Measurements from ENCODE around the gene CRELD1. TPM values are rescaled to one million over a fixed set of nuclear protein-coding genes. Genes with fewer than 3 reads are reported as not detected.
A peak's percentile ranks its signal among the peaks of the same experiment; 100 is the strongest.

CRELD1 gene
- polyA plus RNA-seq, 3 donors, result 16.1 to 23.4 (median 19.2) TPM

DNA sequence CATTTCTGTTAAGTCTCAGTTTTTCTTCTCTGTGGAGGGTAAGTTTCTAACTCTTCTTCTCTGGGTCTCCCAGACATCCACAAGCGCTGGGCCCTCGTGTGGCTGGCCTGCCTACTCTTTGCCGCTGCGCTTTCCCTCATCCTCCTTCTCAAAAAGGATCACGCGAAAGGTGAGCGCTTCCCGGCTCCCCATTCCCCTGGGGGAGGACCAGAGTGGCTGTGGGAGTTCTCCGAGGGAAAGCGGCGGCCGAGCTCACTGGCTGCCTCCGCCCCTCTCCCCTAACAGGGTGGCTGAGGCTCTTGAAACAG lies 1.1 kb upstream of the CRELD1 start:
- no peaks in the 10 kb centered on the region for H3K9me3 Mint-ChIP-seq
- H3K36me3 Mint-ChIP-seq, result peaks cover 16 to 26% of the 10 kb centered on the region in 2 donors
- peak overlapping the region in 4 of 7 donors; percentile 2 to 99 (median 52) for H3K27ac Mint-ChIP-seq
- 0% methylated on average over 3 of the region's 13 CpGs for WGBS (ENCODE audit: insufficient coverage)
- H3K79me2 ChIP-seq (ENCODE audit: insufficient read depth, low read length), result peaks cover 5% of the 10 kb centered on the region
- peaks cover 5 to 10% of the 10 kb centered on the region in 2 donors for H3K36me3 ChIP-seq (replicated peaks in 1 of 2; ENCODE audit: control insufficient read depth in 1 of 2, insufficient read depth in 2 of 2, low read length in 2 of 2)
- peak overlapping the region; percentile 92 to 97 for H3K4me3 Mint-ChIP-seq
- peak overlapping the region; percentile 90 for H3K9ac ChIP-seq (ENCODE audit: insufficient read depth, low read length, poor library complexity, severe bottlenecking)
- no peaks in the 10 kb centered on the region for H4K20me1 ChIP-seq (ENCODE audit: insufficient read depth, low read length)
- H3K4me3 ChIP-seq (replicated peaks in 1 of 3; ENCODE audit: low read depth in 2 of 3, low read length in 3 of 3), result peak overlapping the region; percentile 41 to 85 (median 69)
- peaks cover 25 to 38% of the 10 kb centered on the region in 2 donors for H3K4me1 ChIP-seq (ENCODE audit: control insufficient read depth in 1 of 2, insufficient read depth in 2 of 2, low read length in 2 of 2)
- no peaks in the 10 kb centered on the region for H3K9me3 ChIP-seq (replicated peaks in 1 of 2; ENCODE audit: control insufficient read depth in 1 of 2, insufficient read depth in 1 of 2, low read length in 2 of 2)
- intact Hi-C loops (cut with micrococcal nuclease), result loop anchor here in 1 of 2 donors (5.0 to 10.0 kb wide), 3 partner anchors 55 to 392 kb away; partner anchors contain the start of genes EMC3, FANCD2 and SEC13
- peak overlapping the region; percentile 90 for H2AFZ ChIP-seq (ENCODE audit: insufficient read depth, low read depth, low read length, poor library complexity, severe bottlenecking)
- no peak for DNase-seq
- TF ChIP-seq, protein P1, sequence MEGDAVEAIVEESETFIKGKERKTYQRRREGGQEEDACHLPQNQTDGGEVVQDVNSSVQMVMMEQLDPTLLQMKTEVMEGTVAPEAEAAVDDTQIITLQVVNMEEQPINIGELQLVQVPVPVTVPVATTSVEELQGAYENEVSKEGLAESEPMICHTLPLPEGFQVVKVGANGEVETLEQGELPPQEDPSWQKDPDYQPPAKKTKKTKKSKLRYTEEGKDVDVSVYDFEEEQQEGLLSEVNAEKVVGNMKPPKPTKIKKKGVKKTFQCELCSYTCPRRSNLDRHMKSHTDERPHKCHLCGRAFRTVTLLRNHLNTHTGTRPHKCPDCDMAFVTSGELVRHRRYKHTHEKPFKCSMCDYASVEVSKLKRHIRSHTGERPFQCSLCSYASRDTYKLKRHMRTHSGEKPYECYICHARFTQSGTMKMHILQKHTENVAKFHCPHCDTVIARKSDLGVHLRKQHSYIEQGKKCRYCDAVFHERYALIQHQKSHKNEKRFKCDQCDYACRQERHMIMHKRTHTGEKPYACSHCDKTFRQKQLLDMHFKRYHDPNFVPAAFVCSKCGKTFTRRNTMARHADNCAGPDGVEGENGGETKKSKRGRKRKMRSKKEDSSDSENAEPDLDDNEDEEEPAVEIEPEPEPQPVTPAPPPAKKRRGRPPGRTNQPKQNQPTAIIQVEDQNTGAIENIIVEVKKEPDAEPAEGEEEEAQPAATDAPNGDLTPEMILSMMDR (IDR thresholded peaks at IDR 0.05), result no peak
- H3K27me3 ChIP-seq (ENCODE audit: control insufficient read depth in 2 of 2, insufficient read depth in 2 of 2, low read length in 2 of 2), result no peaks in the 10 kb centered on the region
- peak overlapping the region; percentile 85 for H3K4me2 ChIP-seq (replicated peaks; ENCODE audit: extremely low read depth, low read length, poor library complexity, severe bottlenecking)
- H3K27me3 Mint-ChIP-seq (ENCODE audit: low read depth in 3 of 3), result peaks cover 0 to 2% (median 0%) of the 10 kb centered on the region in 3 donors
- H3K27ac ChIP-seq (ENCODE audit: low read depth in 1 of 2, low read length in 2 of 2), result peak overlapping the region; percentile 41 to 92
- peaks cover 30% of the 10 kb centered on the region for H3K4me1 Mint-ChIP-seq

DNA sequence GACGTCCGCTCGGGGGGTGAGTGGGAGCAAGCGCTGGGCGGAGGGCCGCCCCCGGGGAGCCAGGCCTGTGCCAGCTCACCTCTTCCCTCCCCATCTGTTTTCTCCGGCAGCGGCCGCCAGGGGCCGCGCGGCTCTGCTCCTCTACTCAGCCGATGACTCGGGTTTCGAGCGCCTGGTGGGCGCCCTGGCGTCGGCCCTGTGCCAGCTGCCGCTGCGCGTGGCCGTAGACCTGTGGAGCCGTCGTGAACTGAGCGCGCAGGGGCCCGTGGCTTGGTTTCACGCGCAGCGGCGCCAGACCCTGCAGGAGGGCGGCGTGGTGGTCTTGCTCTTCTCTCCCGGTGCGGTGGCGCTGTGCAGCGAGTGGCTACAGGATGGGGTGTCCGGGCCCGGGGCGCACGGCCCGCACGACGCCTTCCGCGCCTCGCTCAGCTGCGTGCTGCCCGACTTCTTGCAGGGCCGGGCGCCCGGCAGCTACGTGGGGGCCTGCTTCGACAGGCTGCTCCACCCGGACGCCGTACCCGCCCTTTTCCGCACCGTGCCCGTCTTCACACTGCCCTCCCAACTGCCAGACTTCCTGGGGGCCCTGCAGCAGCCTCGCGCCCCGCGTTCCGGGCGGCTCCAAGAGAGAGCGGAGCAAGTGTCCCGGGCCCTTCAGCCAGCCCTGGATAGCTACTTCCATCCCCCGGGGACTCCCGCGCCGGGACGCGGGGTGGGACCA lies 632 bp upstream of the CRELD1 start:
- peaks cover 5% of the 10 kb centered on the region for H3K79me2 ChIP-seq (ENCODE audit: insufficient read depth, low read length)
- peak overlapping the region; percentile 41 to 85 (median 69) for H3K4me3 ChIP-seq (replicated peaks in 1 of 3; ENCODE audit: low read depth in 2 of 3, low read length in 3 of 3)
- H4K20me1 ChIP-seq (ENCODE audit: insufficient read depth, low read length), result no peaks in the 10 kb centered on the region
- H3K27me3 Mint-ChIP-seq (ENCODE audit: low read depth in 3 of 3), result peaks cover 0 to 2% (median 0%) of the 10 kb centered on the region in 3 donors
- TF ChIP-seq, protein P1 (IDR thresholded peaks at IDR 0.05), result peak; percentile 87
- peak overlapping the region; percentile 85 for H3K4me2 ChIP-seq (replicated peaks; ENCODE audit: extremely low read depth, low read length, poor library complexity, severe bottlenecking)
- H3K36me3 Mint-ChIP-seq, result peaks cover 21 to 29% of the 10 kb centered on the region in 2 donors
- under 1% methylated on average over 74 of the region's 77 CpGs for WGBS (ENCODE audit: insufficient coverage)
- peaks cover 30% of the 10 kb centered on the region for H3K4me1 Mint-ChIP-seq
- H3K9me3 Mint-ChIP-seq, result no peaks in the 10 kb centered on the region
- H3K27ac ChIP-seq (ENCODE audit: low read depth in 1 of 2, low read length in 2 of 2), result peak overlapping the region; percentile 83 to 92
- peak; percentile 76 to 79 (median 78) for DNase-seq
- H3K9me3 ChIP-seq (replicated peaks in 1 of 2; ENCODE audit: control insufficient read depth in 1 of 2, insufficient read depth in 1 of 2, low read length in 2 of 2), result no peaks in the 10 kb centered on the region
- H2AFZ ChIP-seq (ENCODE audit: insufficient read depth, low read depth, low read length, poor library complexity, severe bottlenecking), result peak overlapping the region; percentile 90
- no peaks in the 10 kb centered on the region for H3K27me3 ChIP-seq (ENCODE audit: control insufficient read depth in 2 of 2, insufficient read depth in 2 of 2, low read length in 2 of 2)
- H3K36me3 ChIP-seq (replicated peaks in 1 of 2; ENCODE audit: control insufficient read depth in 1 of 2, insufficient read depth in 2 of 2, low read length in 2 of 2), result peaks cover 11 to 15% of the 10 kb centered on the region in 2 donors
- peak overlapping the region; percentile 94 to 99 (median 97) for H3K27ac Mint-ChIP-seq
- H3K4me1 ChIP-seq (ENCODE audit: control insufficient read depth in 1 of 2, insufficient read depth in 2 of 2, low read length in 2 of 2), result peaks cover 25 to 38% of the 10 kb centered on the region in 2 donors
- peak overlapping the region; percentile 92 to 97 for H3K4me3 Mint-ChIP-seq
- intact Hi-C loops (cut with micrococcal nuclease), result loop anchor here in 1 of 2 donors (5.0 to 10.0 kb wide), 3 partner anchors 54 to 392 kb away; partner anchors contain the start of genes EMC3, FANCD2 and SEC13
- peak overlapping the region; percentile 90 for H3K9ac ChIP-seq (ENCODE audit: insufficient read depth, low read length, poor library complexity, severe bottlenecking)
